Type B pancreatic cell (in vitro differentiated cells): ENCODE data around the gene RAB17. TPM values are rescaled to one million over a fixed set of nuclear protein-coding genes. Genes with fewer than 3 reads are reported as not detected.

ENCODE experiments used
- DNase-seq: peaks from one replicate; pipeline ENCODE4 v3.0.0; 2021; ENCODE audit warnings: mixed read lengths; ENCODE audit not compliant: unreplicated experiment; ENCODE audit errors: extremely low spot score
- H3K27ac Mint-ChIP-seq: 2 replicates; pipeline ENCODE4 v1.8.0; 2021; ENCODE audit warnings: mild to moderate bottlenecking, mixed read lengths
- H3K27me3 Mint-ChIP-seq: 2 replicates; pipeline ENCODE4 v1.8.0; 2021; ENCODE audit warnings: mixed read lengths
- H3K36me3 Mint-ChIP-seq: 2 replicates; pipeline ENCODE4 v1.8.0; 2021; ENCODE audit warnings: mixed read lengths
- H3K4me1 Mint-ChIP-seq: one replicate; pipeline ENCODE4 v1.8.0; 2021; ENCODE audit warnings: mixed read lengths; ENCODE audit not compliant: unreplicated experiment
- H3K4me3 Mint-ChIP-seq: 2 replicates; pipeline ENCODE4 v1.8.0; 2021; ENCODE audit warnings: mild to moderate bottlenecking, mixed read lengths
- H3K9me3 Mint-ChIP-seq: 2 replicates; pipeline ENCODE4 v1.8.0; 2021; ENCODE audit warnings: mixed read lengths
- total RNA-seq: library from RNA; stranded (reverse); gene quantifications from 2 replicates; pipeline ENCODE4 v1.2.1, GENCODE V29; 2021; ENCODE audit warnings: low replicate concordance
- TF ChIP-seq, protein P1 (sequence below): fragments of 200-600 bp; sonication (generic); conservative IDR thresholded peaks from 2 replicates; pipeline ENCODE4 v1.5.0; 2021; ENCODE audit warnings: antibody characterized with exemption, mild to moderate bottlenecking

RAB17 gene
- total RNA-seq, 1 donor from 2014 or later = 21.6 TPM

DNA sequence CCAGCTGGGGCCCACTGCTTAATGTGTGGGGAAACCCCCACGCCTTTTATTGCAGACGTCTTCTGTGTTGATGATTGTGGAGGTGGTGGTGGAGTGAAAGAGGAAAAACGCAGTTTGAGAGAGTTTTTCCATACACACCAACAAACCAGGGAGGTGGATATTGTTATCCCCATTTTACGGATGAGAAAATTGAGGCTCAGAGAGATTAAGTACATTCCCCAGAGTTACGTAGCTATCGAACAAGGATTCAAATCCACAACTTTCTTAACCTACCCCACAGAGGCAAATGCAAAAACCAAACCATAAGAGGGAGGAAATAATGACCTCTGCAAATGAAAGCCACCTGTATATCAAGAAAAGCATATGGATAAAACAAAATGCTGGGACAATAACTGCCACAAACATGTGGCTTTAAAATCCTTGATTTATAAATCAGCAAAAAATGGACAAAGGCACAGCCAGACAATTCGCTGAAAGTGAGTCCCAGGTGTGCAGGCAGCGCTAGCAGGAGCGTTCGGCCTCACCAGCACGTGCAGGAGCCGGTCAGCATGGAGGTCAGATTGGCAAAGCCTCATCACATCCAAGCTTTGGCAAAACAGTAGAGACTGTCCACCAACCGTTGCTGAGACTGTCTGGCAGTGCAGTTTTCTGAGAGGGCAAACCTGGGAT, 12.6 kb upstream of the RAB17 start:
- peak overlapping the region; percentile 57 for H3K4me3 Mint-ChIP-seq
- H3K9me3 Mint-ChIP-seq = no peaks in the 10 kb centered on the region
- no peak for DNase-seq
- peaks cover 11% of the 10 kb centered on the region for H3K27me3 Mint-ChIP-seq
- H3K36me3 Mint-ChIP-seq = no peaks in the 10 kb centered on the region
- peak overlapping the region; percentile 75 for H3K27ac Mint-ChIP-seq
- H3K4me1 Mint-ChIP-seq = peaks cover 28% of the 10 kb centered on the region
- TF ChIP-seq, protein P1, sequence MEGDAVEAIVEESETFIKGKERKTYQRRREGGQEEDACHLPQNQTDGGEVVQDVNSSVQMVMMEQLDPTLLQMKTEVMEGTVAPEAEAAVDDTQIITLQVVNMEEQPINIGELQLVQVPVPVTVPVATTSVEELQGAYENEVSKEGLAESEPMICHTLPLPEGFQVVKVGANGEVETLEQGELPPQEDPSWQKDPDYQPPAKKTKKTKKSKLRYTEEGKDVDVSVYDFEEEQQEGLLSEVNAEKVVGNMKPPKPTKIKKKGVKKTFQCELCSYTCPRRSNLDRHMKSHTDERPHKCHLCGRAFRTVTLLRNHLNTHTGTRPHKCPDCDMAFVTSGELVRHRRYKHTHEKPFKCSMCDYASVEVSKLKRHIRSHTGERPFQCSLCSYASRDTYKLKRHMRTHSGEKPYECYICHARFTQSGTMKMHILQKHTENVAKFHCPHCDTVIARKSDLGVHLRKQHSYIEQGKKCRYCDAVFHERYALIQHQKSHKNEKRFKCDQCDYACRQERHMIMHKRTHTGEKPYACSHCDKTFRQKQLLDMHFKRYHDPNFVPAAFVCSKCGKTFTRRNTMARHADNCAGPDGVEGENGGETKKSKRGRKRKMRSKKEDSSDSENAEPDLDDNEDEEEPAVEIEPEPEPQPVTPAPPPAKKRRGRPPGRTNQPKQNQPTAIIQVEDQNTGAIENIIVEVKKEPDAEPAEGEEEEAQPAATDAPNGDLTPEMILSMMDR = no peak

DNA sequence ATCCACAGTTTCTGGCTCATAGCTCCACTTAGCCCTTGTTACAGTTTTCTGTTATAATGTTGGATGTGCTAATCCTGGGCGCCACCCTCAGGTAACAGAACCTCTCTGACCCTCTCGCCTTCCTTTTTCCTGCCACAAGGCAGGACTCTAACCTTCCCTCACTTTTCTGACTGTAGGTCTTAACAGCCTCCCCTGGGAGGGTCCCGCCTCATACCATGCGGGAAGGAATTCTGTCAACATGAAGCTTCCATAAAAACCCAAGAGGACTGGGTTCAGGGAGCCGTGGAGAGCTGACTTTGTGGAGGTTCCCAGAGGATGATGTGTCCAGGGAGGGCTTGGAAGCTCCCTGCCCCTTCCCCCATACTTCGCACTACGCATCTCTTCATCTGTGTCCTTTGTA, 11.9 kb upstream of the RAB17 start:
- Mint-ChIP-seq H3K4me1 (peaks cover 28% of the 10 kb centered on the region), H3K9me3 (no peaks in the 10 kb centered on the region), H3K27me3 (peaks cover 11% of the 10 kb centered on the region), H3K4me3 (no peak overlapping the region), H3K27ac (no peak overlapping the region), H3K36me3 (no peaks in the 10 kb centered on the region)
- no peak for DNase-seq
- TF ChIP-seq, protein P1 = no peak

DNA sequence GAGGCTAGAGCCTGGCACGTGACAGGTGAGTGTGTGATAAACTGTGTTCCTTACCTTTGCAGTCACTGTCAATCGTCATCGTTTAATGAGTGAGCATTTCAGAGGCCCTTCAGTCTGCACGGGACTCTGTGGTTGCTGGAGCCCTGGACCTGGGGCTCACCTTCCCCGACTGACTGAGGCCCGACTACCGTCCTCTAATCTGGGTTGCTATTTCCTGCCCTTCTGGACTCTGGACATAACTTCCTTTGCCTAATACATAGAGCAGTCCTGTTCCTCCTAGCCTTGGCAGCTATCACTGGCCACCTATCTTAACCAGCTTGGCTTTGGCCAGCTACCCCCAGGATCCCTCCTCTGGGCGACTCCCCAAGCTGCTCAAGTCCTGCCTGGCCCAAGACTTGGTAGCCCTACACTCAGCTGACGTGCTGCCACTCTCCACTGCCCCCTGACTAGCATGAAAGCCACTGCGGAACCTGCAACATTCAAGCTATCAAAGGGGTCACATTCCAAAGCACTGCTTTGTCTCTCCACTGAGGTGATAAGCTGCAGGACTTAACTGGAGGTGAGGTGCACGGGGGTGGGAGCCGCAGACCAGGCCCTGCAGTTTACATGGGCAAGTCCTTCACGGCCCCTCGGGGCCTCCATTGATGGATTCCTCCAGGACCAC, 11.1 kb upstream of the RAB17 start:
- Mint-ChIP-seq H3K36me3 (no peaks in the 10 kb centered on the region), H3K4me1 (peaks cover 28% of the 10 kb centered on the region), H3K27me3 (peaks cover 11% of the 10 kb centered on the region), H3K4me3 (no peak overlapping the region), H3K9me3 (no peaks in the 10 kb centered on the region), H3K27ac (no peak overlapping the region)
- TF ChIP-seq, protein P1 = no peak
- no peak for DNase-seq

DNA sequence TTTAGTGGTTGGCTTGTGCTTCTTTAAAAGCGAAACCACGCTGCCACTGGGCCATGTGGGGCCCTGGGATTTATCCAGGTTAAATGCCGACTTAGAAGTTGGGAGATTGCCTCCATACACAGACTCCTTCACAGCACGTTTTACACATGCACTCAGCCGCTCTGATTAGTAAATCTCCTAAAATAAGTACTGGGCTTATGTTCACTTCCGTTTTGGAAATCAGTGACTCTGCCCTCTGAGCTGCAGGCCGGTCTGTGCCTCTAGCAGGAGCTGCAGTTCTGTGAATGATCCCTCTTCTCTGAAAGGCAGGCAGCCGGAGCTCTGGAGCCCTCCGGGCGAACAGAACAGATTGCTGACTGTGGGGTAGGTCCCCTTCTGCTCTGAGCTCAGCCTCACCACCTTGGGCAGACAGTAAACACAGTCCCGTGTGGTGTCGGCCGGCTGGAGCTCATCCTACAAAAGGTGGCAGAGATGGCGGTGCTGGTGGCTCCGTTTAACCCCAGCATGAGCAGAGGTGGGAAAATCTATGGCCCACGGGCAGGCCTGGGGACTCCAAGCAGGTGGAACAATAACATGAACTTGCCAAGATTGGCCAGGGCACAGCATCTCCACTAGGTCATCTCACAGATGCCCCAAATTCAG, 9.8 kb upstream of the RAB17 start:
- no peak overlapping the region for H3K4me3 Mint-ChIP-seq
- H3K4me1 Mint-ChIP-seq = peaks cover 28% of the 10 kb centered on the region
- no peak overlapping the region for H3K27ac Mint-ChIP-seq
- no peak for DNase-seq
- TF ChIP-seq, protein P1 = no peak
- H3K27me3 Mint-ChIP-seq = peaks cover 11% of the 10 kb centered on the region
- H3K36me3 Mint-ChIP-seq = no peaks in the 10 kb centered on the region
- no peaks in the 10 kb centered on the region for H3K9me3 Mint-ChIP-seq

GRCh38 chr2:237599465-237600110, 9.1 kb upstream of the RAB17 start:
- H3K27ac Mint-ChIP-seq = no peak overlapping the region
- TF ChIP-seq, protein P1 = no peak
- H3K9me3 Mint-ChIP-seq = no peaks in the 10 kb centered on the region
- no peak overlapping the region for H3K4me3 Mint-ChIP-seq
- no peaks in the 10 kb centered on the region for H3K36me3 Mint-ChIP-seq
- DNase-seq = no peak
- peaks cover 35% of the 10 kb centered on the region for H3K4me1 Mint-ChIP-seq
- peaks cover 11% of the 10 kb centered on the region for H3K27me3 Mint-ChIP-seq
